IMR-90 (cell line): ENCODE measurements around the gene HOXD10.

Source experiments
- BHLHE40 ChIP-seq: fragments of 150-350 bp; IDR thresholded peaks from 2 replicates; pipeline ENCODE4 v1.6.1; 2016; ENCODE audit warnings: mild to moderate bottlenecking, low read depth, low read length
- CEBPB ChIP-seq: IDR thresholded peaks from 2 replicates; pipeline ENCODE4 v1.6.1; 2012; ENCODE audit warnings: low read depth, low read length, improper control_type of control experiment
- CHD1 ChIP-seq: IDR thresholded peaks from 2 replicates; pipeline ENCODE4 v1.6.1; 2012; ENCODE audit warnings: low read depth, low read length, improper control_type of control experiment
- MAFK ChIP-seq: IDR thresholded peaks from 2 replicates; pipeline ENCODE4 v1.6.1; 2012; ENCODE audit warnings: low read depth, low read length, improper control_type of control experiment
- MXI1 ChIP-seq: IDR thresholded peaks from 2 replicates; pipeline ENCODE4 v1.6.1; 2012; ENCODE audit warnings: low read depth, mild to moderate bottlenecking, low read length, moderate library complexity, borderline replicate concordance
- NFE2L2 ChIP-seq: fragments of 150-350 bp; IDR thresholded peaks from 2 replicates; pipeline ENCODE4 v1.6.1; 2016; ENCODE audit warnings: low read depth, mild to moderate bottlenecking, low read length
- POLR2A ChIP-seq: IDR thresholded peaks from 2 replicates; pipeline ENCODE4 v1.6.1; 2012; ENCODE audit warnings: mild to moderate bottlenecking, low read depth, low read length
- RAD21 ChIP-seq: IDR thresholded peaks from 2 replicates; pipeline ENCODE4 v1.6.1; 2012; ENCODE audit warnings: low read length, improper control_type of control experiment
- RFX5 ChIP-seq: IDR thresholded peaks from 2 replicates; pipeline ENCODE4 v1.8.0; 2012; ENCODE audit warnings: low read depth, mild to moderate bottlenecking, low read length, moderate library complexity
- SMC3 ChIP-seq: fragments of 150-350 bp; IDR thresholded peaks from 2 replicates; pipeline ENCODE4 v1.6.1; 2016; ENCODE audit warnings: low read depth, mild to moderate bottlenecking, antibody characterized with exemption, low read length, moderate library complexity
- TF ChIP-seq, protein P1 (sequence below): conservative IDR thresholded peaks from 2 replicates; pipeline ENCODE4 v1.5.1; 2012; ENCODE audit warnings: mild to moderate bottlenecking, low read depth, low read length, improper control_type of control experiment
- TF ChIP-seq, protein P2 (sequence below): fragments of 150-350 bp; IDR thresholded peaks from 2 replicates; pipeline ENCODE4 v1.6.1; 2017; ENCODE audit warnings: mild to moderate bottlenecking, antibody characterized with exemption, low read length, low read depth
- TF ChIP-seq, protein P3 (sequence below): fragments of 150-350 bp; IDR thresholded peaks from 2 replicates; pipeline ENCODE4 v1.6.1; 2016; ENCODE audit warnings: low read depth, mild to moderate bottlenecking, low read length, moderate library complexity, borderline replicate concordance

DNA sequence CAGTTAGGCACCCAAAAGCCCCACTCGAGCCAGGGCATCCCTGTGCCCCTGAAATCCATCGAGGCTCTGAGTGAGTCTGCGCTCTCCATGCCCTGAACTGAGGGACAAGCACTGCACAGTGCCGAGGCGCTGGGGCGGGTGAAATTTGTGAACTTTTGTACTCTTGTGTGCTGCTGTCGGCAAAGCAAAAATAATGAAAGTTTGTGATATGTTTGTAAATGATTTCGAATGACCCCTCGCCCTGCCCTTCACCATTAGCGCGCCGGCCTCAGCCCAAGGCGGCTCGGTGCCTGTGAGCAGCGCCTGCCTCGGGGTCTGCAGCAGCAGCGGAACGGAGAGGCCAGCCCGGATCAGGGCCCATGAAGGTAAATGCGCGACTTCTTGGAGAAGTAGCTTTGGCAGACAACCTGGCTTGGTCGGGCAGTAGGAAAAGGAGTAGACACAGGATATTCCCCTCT lies 32.9 kb downstream of the HOXD10 start:
- TF ChIP-seq BHLHE40 (no peak), MAFK (no peak), POLR2A (no peak), CEBPB (no peak), SMC3 (no peak), MXI1 (no peak), RFX5 (no peak), RAD21 (no peak), CHD1 (no peak), NFE2L2 (no peak)
- TF ChIP-seq, protein P1, sequence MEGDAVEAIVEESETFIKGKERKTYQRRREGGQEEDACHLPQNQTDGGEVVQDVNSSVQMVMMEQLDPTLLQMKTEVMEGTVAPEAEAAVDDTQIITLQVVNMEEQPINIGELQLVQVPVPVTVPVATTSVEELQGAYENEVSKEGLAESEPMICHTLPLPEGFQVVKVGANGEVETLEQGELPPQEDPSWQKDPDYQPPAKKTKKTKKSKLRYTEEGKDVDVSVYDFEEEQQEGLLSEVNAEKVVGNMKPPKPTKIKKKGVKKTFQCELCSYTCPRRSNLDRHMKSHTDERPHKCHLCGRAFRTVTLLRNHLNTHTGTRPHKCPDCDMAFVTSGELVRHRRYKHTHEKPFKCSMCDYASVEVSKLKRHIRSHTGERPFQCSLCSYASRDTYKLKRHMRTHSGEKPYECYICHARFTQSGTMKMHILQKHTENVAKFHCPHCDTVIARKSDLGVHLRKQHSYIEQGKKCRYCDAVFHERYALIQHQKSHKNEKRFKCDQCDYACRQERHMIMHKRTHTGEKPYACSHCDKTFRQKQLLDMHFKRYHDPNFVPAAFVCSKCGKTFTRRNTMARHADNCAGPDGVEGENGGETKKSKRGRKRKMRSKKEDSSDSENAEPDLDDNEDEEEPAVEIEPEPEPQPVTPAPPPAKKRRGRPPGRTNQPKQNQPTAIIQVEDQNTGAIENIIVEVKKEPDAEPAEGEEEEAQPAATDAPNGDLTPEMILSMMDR: no peak
- TF ChIP-seq, protein P2, sequence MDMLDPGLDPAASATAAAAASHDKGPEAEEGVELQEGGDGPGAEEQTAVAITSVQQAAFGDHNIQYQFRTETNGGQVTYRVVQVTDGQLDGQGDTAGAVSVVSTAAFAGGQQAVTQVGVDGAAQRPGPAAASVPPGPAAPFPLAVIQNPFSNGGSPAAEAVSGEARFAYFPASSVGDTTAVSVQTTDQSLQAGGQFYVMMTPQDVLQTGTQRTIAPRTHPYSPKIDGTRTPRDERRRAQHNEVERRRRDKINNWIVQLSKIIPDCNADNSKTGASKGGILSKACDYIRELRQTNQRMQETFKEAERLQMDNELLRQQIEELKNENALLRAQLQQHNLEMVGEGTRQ: no peak
- TF ChIP-seq, protein P3, sequence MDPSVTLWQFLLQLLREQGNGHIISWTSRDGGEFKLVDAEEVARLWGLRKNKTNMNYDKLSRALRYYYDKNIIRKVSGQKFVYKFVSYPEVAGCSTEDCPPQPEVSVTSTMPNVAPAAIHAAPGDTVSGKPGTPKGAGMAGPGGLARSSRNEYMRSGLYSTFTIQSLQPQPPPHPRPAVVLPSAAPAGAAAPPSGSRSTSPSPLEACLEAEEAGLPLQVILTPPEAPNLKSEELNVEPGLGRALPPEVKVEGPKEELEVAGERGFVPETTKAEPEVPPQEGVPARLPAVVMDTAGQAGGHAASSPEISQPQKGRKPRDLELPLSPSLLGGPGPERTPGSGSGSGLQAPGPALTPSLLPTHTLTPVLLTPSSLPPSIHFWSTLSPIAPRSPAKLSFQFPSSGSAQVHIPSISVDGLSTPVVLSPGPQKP: no peak
